ENCODE results near the gene CCDC200.
A peak's percentile ranks its signal among the peaks of the same experiment; 100 is the strongest.
"Not testable (repeated sequence)": the region's sequence is repeated elsewhere in the genome, so short reads cannot be mapped to it uniquely, and the experiment has no call there.

CCDC200 gene

GRCh38 chr17:43215341-43215740, 13.1 kb downstream of the CCDC200 start:
- DNase-seq: no peak

GRCh38 chr17:43213545-43213944, 14.9 kb downstream of the CCDC200 start:
- DNase-seq: no peak

- DNase-seq: no peak
Measured at GRCh38 chr17:43212641-43213490, 15.6 kb downstream of the CCDC200 start.

- DNase-seq: no peak
Measured at GRCh38 chr17:43211480-43212402, 16.7 kb downstream of the CCDC200 start, which contains the start of gene TMEM106A. Gene TMEM106A, plus strand, starts transcription at chr17:43211875. Its CDS starts 1,167 bp downstream, at chr17:43213042.

GRCh38 chr17:43211123-43211479, 17.3 kb downstream of the CCDC200 start:
- no peak for DNase-seq

GRCh38 chr17:43210576-43210975, 17.8 kb downstream of the CCDC200 start:
- no peak for DNase-seq

- DNase-seq: not testable (repeated sequence)
Measured at GRCh38 chr17:43203013-43203412, 25.4 kb downstream of the CCDC200 start.

- DNase-seq: no peak
Measured at GRCh38 chr17:43200127-43200526, 28.3 kb downstream of the CCDC200 start.

- DNase-seq: no peak
Measured at GRCh38 chr17:43199633-43200032, 28.8 kb downstream of the CCDC200 start.

GRCh38 chr17:43193251-43193650, 35.2 kb downstream of the CCDC200 start:
- no peak for DNase-seq

- DNase-seq: not testable (repeated sequence)
Measured at GRCh38 chr17:43186656-43187055, 41.8 kb downstream of the CCDC200 start.

- no peak for DNase-seq
Measured at GRCh38 chr17:43183921-43184320, 44.5 kb downstream of the CCDC200 start.

- no peak for DNase-seq
Measured at GRCh38 chr17:43176119-43176570, 52.3 kb downstream of the CCDC200 start.

- DNase-seq: no peak
Measured at GRCh38 chr17:43175213-43176118, 53.0 kb downstream of the CCDC200 start.

GRCh38 chr17:43171586-43172487, 56.6 kb downstream of the CCDC200 start:
- DNase-seq: peak; percentile 2
